Sigmoid colon (tissue), 4 donors: ENCODE results near the gene ATG4B.

Source experiments
- POLR2A ChIP-seq, 2 donors: fragments of 450-650 bp; IDR thresholded peaks; one replicate each; pipeline ENCODE4 v1.6.1; 2016; ENCODE audit warnings: antibody characterized with exemption in 2 of 2, mild to moderate bottlenecking in 2 of 2, moderate library complexity in 2 of 2
- POLR2AphosphoS5 ChIP-seq, 4 donors: sonication (generic); formaldehyde crosslinking; IDR thresholded peaks; one replicate each; pipeline ENCODE4 v1.6.1; 2017; ENCODE audit warnings: antibody characterized with exemption in 4 of 4
- TF ChIP-seq, protein P1 (sequence below), 4 experiments: fragments of 450-650 bp in 3 of 4; fragments of 200-600 bp in 1 of 4; IDR thresholded peaks; one replicate each; pipeline ENCODE4 v1.5.1; 2016 to 2019; ENCODE audit warnings: antibody characterized with exemption in 4 of 4, mild to moderate bottlenecking in 3 of 4, moderate library complexity in 2 of 4

DNA sequence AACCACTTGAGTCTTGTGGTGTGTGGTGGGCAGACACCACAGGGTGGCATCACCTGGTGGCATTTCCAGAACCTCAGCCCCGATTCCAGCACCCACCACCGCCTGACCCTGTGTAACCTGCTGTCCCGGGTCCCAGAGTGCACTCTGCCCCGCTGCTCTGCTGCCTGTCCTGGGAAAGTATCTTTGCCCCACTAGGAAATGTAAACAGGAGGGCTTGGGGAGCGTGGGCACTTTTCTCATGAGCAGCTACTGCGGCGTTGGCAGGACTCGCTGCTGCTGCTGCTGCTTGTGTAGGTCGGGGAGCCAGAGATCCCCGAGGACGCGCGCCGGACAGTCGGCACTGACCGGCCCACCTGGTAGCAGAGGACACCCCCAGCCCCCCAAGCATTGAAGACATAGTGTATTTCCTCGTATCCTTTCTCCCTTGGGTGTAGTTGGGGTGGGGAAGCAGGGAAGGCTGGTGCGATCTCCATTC is 35.7 kb downstream of the ATG4B start:
- TF ChIP-seq, protein P1, sequence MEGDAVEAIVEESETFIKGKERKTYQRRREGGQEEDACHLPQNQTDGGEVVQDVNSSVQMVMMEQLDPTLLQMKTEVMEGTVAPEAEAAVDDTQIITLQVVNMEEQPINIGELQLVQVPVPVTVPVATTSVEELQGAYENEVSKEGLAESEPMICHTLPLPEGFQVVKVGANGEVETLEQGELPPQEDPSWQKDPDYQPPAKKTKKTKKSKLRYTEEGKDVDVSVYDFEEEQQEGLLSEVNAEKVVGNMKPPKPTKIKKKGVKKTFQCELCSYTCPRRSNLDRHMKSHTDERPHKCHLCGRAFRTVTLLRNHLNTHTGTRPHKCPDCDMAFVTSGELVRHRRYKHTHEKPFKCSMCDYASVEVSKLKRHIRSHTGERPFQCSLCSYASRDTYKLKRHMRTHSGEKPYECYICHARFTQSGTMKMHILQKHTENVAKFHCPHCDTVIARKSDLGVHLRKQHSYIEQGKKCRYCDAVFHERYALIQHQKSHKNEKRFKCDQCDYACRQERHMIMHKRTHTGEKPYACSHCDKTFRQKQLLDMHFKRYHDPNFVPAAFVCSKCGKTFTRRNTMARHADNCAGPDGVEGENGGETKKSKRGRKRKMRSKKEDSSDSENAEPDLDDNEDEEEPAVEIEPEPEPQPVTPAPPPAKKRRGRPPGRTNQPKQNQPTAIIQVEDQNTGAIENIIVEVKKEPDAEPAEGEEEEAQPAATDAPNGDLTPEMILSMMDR (IDR thresholded peaks at IDR 0.05) = no peak
- TF ChIP-seq POLR2AphosphoS5 (IDR thresholded peaks at IDR 0.05) (no peak), POLR2A (IDR thresholded peaks at IDR 0.05) (no peak)
